Bronchial epithelial cell (primary cell): ENCODE results near the gene RAD51B. TPM values are rescaled to one million over a fixed set of nuclear protein-coding genes. Genes with fewer than 3 reads are reported as not detected.

Source experiments
- DNase-seq: peaks from one replicate; pipeline ENCODE4 v3.0.0-alpha.2; 2010; ENCODE audit warnings: low read depth
- FAIRE-seq: peaks from 2 replicates; lab custom pipeline; 2011; peaks lifted over from hg19 to GRCh38; lab: Jason Lieb, UNC
- H3K27me3 ChIP-seq: 2 replicates; pipeline ENCODE4 v1.5.1; 2011; ENCODE audit warnings: low read length; ENCODE audit not compliant: control insufficient read depth, insufficient read depth
- H3K36me3 ChIP-seq: 2 replicates; pipeline ENCODE4 v1.5.1; 2011; ENCODE audit warnings: low read length; ENCODE audit not compliant: control insufficient read depth, insufficient read depth
- H3K4me3 ChIP-seq: 2 replicates; pipeline ENCODE4 v1.5.1; 2011; ENCODE audit warnings: mild to moderate bottlenecking, low read depth, low read length, control low read depth
- CTCF ChIP-seq: IDR thresholded peaks from 2 replicates; pipeline ENCODE4 v1.5.1; 2011; ENCODE audit warnings: mild to moderate bottlenecking, moderate library complexity, low read length, control low read depth, inconsistent platforms; ENCODE audit not compliant: insufficient read depth, severe bottlenecking
- total RNA-seq: library from RNA; depleted of rRNA; stranded (reverse); fragments of >200 nt; gene quantifications from 2 replicates; pipeline ENCODE4 v1.2.1, GENCODE V29; 2014

RAD51B gene
- total RNA-seq, 1 donor from 2014 or later = 12.1 TPM

GRCh38 chr14:67837011-67837624 lies 17.5 kb downstream of the RAD51B start:
- Histone ChIP-seq H3K27me3 (no peaks in the 10 kb centered on the region), H3K4me3 (no peak overlapping the region), H3K36me3 (no peaks in the 10 kb centered on the region)
- peak; percentile 57 for TF ChIP-seq CTCF
- DNase-seq (peak; percentile 71), FAIRE-seq (no peak)

- TF ChIP-seq CTCF = no peak
- DNase-seq (no peak), FAIRE-seq (no peak)
- Histone ChIP-seq H3K27me3 (no peaks in the 10 kb centered on the region), H3K36me3 (no peaks in the 10 kb centered on the region), H3K4me3 (no peak overlapping the region)
Measured at GRCh38 chr14:67846029-67846610, 26.5 kb downstream of the RAD51B start.

GRCh38 chr14:67850066-67850830 lies 30.7 kb downstream of the RAD51B start:
- DNase-seq (no peak), FAIRE-seq (no peak)
- no peak for TF ChIP-seq CTCF
- Histone ChIP-seq H3K36me3 (no peaks in the 10 kb centered on the region), H3K4me3 (no peak overlapping the region), H3K27me3 (no peaks in the 10 kb centered on the region)

- no peak overlapping the region for H3K4me3 ChIP-seq
- no peak for FAIRE-seq
- DNase-seq = no peak
Measured at GRCh38 chr14:67851785-67852410, 32.3 kb downstream of the RAD51B start.

More at GRCh38 chr14:67851785-67852410, 32.3 kb downstream of the RAD51B start:
- no peak for TF ChIP-seq CTCF
- Histone ChIP-seq H3K36me3 (no peaks in the 10 kb centered on the region), H3K27me3 (no peaks in the 10 kb centered on the region)
